Mesendoderm (in vitro differentiated cells): ENCODE data around the gene TNFSF12.

ENCODE experiments used
- DNase-seq: peaks from one replicate; pipeline ENCODE4 v3.0.0; 2013
- H2AK5ac ChIP-seq: 2 replicates; pipeline ENCODE4 v1.6.1; 2013; ENCODE audit warnings: low read length, inconsistent platforms
- H2BK120ac ChIP-seq: 2 replicates; pipeline ENCODE4 v1.6.1; 2013; ENCODE audit warnings: low read depth, mild to moderate bottlenecking, low read length, moderate library complexity, mixed read lengths
- H2BK15ac ChIP-seq: replicated peaks from 2 replicates; pipeline ENCODE4 v1.6.1; 2013; ENCODE audit warnings: low read depth, mild to moderate bottlenecking, moderate library complexity
- H2BK5ac ChIP-seq: 2 replicates; pipeline ENCODE4 v1.6.1; 2013; ENCODE audit warnings: low read length, inconsistent platforms
- H3K18ac ChIP-seq: 2 replicates; pipeline ENCODE4 v1.6.1; 2013; ENCODE audit warnings: mild to moderate bottlenecking, low read length, mixed read lengths
- H3K23ac ChIP-seq: one replicate; pipeline ENCODE4 v1.6.1; 2013; ENCODE audit warnings: low read length
- H3K27ac ChIP-seq: 2 replicates; pipeline ENCODE4 v1.5.1; 2013; ENCODE audit warnings: low read depth, mild to moderate bottlenecking, inconsistent platforms, low read length, moderate library complexity
- H3K27me3 ChIP-seq: 2 replicates; pipeline ENCODE4 v1.6.1; 2013; ENCODE audit warnings: low read length, control low read depth, mild to moderate bottlenecking, inconsistent platforms; ENCODE audit not compliant: insufficient read depth, poor library complexity
- H3K36me3 ChIP-seq: 2 replicates; pipeline ENCODE4 v1.6.1; 2013; ENCODE audit warnings: low read length, inconsistent platforms; ENCODE audit not compliant: control insufficient read depth, insufficient read depth
- H3K4ac ChIP-seq: one replicate; pipeline ENCODE4 v1.6.1; 2013; ENCODE audit warnings: low read depth, mild to moderate bottlenecking, low read length, moderate library complexity
- H3K4me1 ChIP-seq: 2 replicates; pipeline ENCODE4 v1.6.1; 2013; ENCODE audit warnings: low read depth, low read length, inconsistent platforms; ENCODE audit not compliant: control insufficient read depth
- H3K4me2 ChIP-seq: 2 replicates; pipeline ENCODE4 v1.6.1; 2013; ENCODE audit warnings: low read length
- H3K4me3 ChIP-seq: 2 replicates; pipeline ENCODE4 v1.5.1; 2013; ENCODE audit warnings: mild to moderate bottlenecking, low read length
- H3K56ac ChIP-seq: one replicate; pipeline ENCODE4 v1.6.1; 2013; ENCODE audit warnings: low read length
- H3K79me1 ChIP-seq: 2 replicates; pipeline ENCODE4 v1.6.1; 2013; ENCODE audit warnings: low read length, inconsistent platforms
- H3K79me2 ChIP-seq: 2 replicates; pipeline ENCODE4 v1.6.1; 2013; ENCODE audit warnings: mild to moderate bottlenecking, low read length; ENCODE audit not compliant: control insufficient read depth, insufficient read depth
- H3K9ac ChIP-seq: 2 replicates; pipeline ENCODE4 v1.6.1; 2013; ENCODE audit warnings: low read length, inconsistent platforms
- H4K5ac ChIP-seq: one replicate; pipeline ENCODE4 v1.6.1; 2013; ENCODE audit warnings: low read length
- H4K8ac ChIP-seq: one replicate; pipeline ENCODE4 v1.6.1; 2013; ENCODE audit warnings: low read depth, mild to moderate bottlenecking, control low read depth, low read length, moderate library complexity
- WGBS: extraction: QIAGEN DNeasy Blood & Tissue Kit; methylation state at CpG from one replicate; pipeline ENCODE4 v1.1.7; 2013; ENCODE audit warnings: low lambda C conversion rate, missing lambda C conversion rate; ENCODE audit not compliant: insufficient coverage; ENCODE audit errors: extremely low coverage; 5-methylcytosine and 5-hydroxymethylcytosine counted together

TNFSF12 gene

DNA sequence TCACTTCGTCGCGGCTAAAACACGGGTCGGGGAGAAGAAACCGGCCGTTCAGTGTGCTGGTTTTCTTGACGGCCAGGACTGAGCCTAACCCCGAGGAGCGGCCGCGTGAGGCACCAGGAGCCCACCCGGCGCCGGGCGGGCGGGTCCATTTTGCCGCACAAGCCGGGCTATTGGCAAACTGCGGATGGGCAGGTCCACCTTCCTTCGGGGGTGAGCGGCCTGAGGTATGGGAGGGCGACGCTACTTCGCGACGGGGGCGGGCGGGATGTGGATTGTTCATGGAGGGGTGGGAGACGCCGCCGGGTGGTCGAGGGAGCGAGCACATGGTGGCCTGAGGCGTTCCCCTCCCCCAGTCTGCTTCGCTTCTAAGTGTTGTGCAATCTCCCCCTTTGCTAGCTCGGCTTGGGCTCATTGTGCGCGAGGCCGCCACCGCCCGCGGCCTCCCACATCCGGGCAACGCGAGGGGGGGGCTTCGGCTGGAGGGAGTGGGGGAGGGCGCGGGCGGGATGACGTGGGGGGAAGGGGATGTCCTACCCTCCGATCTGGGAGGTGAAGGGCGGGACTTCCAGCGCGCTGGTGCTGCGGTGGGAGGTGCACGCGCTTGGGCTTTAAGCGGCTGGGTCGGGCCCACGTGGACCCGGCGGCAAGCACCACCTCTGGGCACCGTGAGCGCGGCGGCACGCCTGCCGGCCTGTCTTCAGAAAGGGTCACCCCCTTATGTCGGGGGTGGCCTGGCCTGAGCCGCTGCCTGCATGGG, 24.6 kb downstream of the TNFSF12 start:
- H3K4me3 ChIP-seq, result peak overlapping the region; percentile 93
- H3K9ac ChIP-seq, result peak overlapping the region; percentile 99
- peak overlapping the region; percentile 84 for H4K8ac ChIP-seq
- peak overlapping the region; percentile 91 for H3K18ac ChIP-seq
- peaks cover 16% of the 10 kb centered on the region for H3K79me1 ChIP-seq
- peak overlapping the region; percentile 99 for H3K4ac ChIP-seq
- no peak overlapping the region for H2BK120ac ChIP-seq
- peak overlapping the region; percentile 90 for H3K23ac ChIP-seq
- H3K27ac ChIP-seq, result peak overlapping the region; percentile 88
- peak overlapping the region; percentile 91 for H2BK5ac ChIP-seq
- H3K27me3 ChIP-seq, result no peaks in the 10 kb centered on the region
- peaks cover 2% of the 10 kb centered on the region for H3K4me1 ChIP-seq
- DNase-seq, result peak; percentile 97
- no peak overlapping the region for H2BK15ac ChIP-seq
- peak overlapping the region; percentile 23 for H3K4me2 ChIP-seq
- H2AK5ac ChIP-seq, result peak overlapping the region; percentile 84
- H3K79me2 ChIP-seq, result peaks cover 39% of the 10 kb centered on the region
- WGBS, result no CpG with 5 or more reads among the region's 71 CpGs
- H4K5ac ChIP-seq, result no peak overlapping the region
- H3K36me3 ChIP-seq, result peaks cover 40% of the 10 kb centered on the region
- peak overlapping the region; percentile 100 for H3K56ac ChIP-seq

DNA sequence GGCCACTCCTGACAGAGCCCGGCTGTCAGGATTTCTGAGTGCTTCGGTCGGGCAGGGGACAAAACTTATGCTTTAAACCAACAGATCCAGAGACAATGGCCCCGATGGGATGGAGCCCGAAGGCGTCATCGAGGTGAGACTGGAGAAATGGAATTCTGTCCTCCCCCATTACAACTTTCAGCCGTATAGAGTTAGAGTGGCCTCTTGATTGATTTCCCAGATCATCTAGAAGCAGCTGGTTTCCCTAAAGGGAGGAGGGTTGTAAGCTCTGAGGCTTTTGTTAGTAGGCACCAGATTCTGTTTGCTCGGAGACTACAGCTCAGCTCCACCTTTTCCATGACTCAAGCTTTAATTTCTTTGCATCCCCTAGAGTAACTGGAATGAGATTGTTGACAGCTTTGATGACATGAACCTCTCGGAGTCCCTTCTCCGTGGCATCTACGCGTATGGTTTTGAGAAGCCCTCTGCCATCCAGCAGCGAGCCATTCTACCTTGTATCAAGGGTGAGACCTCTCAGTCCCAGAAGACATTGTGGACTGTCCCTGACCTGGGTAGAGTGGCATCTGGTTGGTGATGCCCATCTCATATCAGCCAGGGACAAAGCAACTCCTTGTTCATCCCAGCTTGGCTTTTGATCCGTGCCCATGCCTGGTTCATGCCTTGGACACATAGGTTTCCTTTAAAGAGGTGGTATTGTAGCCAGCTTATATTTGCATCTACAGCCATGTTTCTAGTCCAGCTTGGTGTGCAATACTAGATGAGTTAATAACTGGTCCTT, 25.5 kb downstream of the TNFSF12 start:
- Histone ChIP-seq H2BK120ac (no peak overlapping the region), H3K36me3 (peaks cover 41% of the 10 kb centered on the region), H3K23ac (no peak overlapping the region), H3K79me2 (peaks cover 39% of the 10 kb centered on the region), H3K9ac (peak overlapping the region; percentile 99), H3K4me1 (peaks cover 2% of the 10 kb centered on the region), H3K4me3 (peak overlapping the region; percentile 90), H3K18ac (no peak overlapping the region), H3K4me2 (peak overlapping the region; percentile 23), H3K27ac (no peak overlapping the region), H3K56ac (peak overlapping the region; percentile 100), H3K27me3 (no peaks in the 10 kb centered on the region), H3K79me1 (peaks cover 16% of the 10 kb centered on the region), H2BK15ac (no peak overlapping the region), H2AK5ac (no peak overlapping the region), H2BK5ac (no peak overlapping the region), H3K4ac (no peak overlapping the region), H4K5ac (no peak overlapping the region), H4K8ac (no peak overlapping the region)
- DNase-seq, result no peak
- WGBS, result no CpG with 5 or more reads among the region's 15 CpGs

DNA sequence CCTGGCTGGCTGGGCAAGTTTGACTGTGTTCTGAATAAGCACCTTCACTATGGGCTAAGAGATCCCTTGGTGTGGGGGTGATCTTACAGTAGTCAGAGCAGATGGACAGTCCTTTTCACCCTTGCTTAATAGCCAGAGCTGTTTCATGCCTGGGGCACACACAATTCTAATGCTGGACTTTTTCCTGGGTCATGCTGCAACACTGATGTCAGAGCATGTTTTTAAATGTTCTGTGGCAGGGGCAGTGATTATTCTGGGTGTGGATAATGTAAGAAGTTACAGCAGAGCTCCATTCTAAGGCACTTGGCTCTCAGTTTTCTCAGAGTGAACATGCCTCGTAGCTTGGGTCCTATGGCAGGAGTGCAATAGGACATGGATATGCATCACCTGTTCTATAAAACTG, 26.6 kb downstream of the TNFSF12 start:
- no peak overlapping the region for H3K23ac ChIP-seq
- peaks cover 42% of the 10 kb centered on the region for H3K36me3 ChIP-seq
- WGBS, result no CpG with 5 or more reads among the region's 1 CpG
- H2BK5ac ChIP-seq, result no peak overlapping the region
- H3K27me3 ChIP-seq, result no peaks in the 10 kb centered on the region
- H3K4me2 ChIP-seq, result peak overlapping the region; percentile 23
- peaks cover 15% of the 10 kb centered on the region for H3K79me1 ChIP-seq
- peak overlapping the region; percentile 18 for H3K56ac ChIP-seq
- H2BK120ac ChIP-seq, result no peak overlapping the region
- no peak overlapping the region for H3K4ac ChIP-seq
- no peak overlapping the region for H3K27ac ChIP-seq
- H3K79me2 ChIP-seq, result peaks cover 37% of the 10 kb centered on the region
- DNase-seq, result no peak
- H2BK15ac ChIP-seq, result no peak overlapping the region
- H2AK5ac ChIP-seq, result no peak overlapping the region
- H4K8ac ChIP-seq, result no peak overlapping the region
- no peak overlapping the region for H3K4me3 ChIP-seq
- H3K4me1 ChIP-seq, result peaks cover 2% of the 10 kb centered on the region
- H3K18ac ChIP-seq, result no peak overlapping the region
- H4K5ac ChIP-seq, result no peak overlapping the region
- peak overlapping the region; percentile 99 for H3K9ac ChIP-seq

DNA sequence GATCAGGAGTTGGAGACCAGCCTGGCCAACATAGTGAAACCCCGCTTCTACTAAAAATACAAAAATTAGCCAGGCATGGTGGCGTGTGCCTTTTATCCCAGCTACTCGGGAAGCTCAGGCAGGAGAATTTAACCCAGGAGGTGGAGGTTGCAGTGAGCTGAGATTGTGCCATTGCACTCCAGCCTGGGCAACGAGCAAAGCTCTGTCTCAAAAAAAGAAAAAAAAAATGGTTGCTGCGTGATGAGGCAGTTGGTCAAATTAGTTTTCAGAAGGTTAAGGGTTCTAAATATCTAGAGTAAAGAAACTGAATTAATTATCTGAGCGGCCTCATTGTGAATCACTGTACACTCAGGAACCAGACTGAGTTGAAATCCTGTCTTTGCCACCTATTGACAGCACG, 27.1 kb downstream of the TNFSF12 start:
- Histone ChIP-seq H3K9ac (no peak overlapping the region), H2AK5ac (no peak overlapping the region), H3K36me3 (peaks cover 37% of the 10 kb centered on the region), H3K23ac (no peak overlapping the region), H3K18ac (no peak overlapping the region), H3K4me1 (peaks cover 2% of the 10 kb centered on the region), H3K27ac (no peak overlapping the region), H3K56ac (no peak overlapping the region), H3K4ac (no peak overlapping the region), H2BK120ac (no peak overlapping the region), H4K8ac (no peak overlapping the region), H3K4me3 (no peak overlapping the region), H4K5ac (no peak overlapping the region), H3K27me3 (no peaks in the 10 kb centered on the region), H3K79me2 (peaks cover 36% of the 10 kb centered on the region), H3K79me1 (peaks cover 15% of the 10 kb centered on the region), H3K4me2 (no peak overlapping the region), H2BK15ac (no peak overlapping the region), H2BK5ac (no peak overlapping the region)
- WGBS, result no CpG with 5 or more reads among the region's 7 CpGs
- no peak for DNase-seq

DNA sequence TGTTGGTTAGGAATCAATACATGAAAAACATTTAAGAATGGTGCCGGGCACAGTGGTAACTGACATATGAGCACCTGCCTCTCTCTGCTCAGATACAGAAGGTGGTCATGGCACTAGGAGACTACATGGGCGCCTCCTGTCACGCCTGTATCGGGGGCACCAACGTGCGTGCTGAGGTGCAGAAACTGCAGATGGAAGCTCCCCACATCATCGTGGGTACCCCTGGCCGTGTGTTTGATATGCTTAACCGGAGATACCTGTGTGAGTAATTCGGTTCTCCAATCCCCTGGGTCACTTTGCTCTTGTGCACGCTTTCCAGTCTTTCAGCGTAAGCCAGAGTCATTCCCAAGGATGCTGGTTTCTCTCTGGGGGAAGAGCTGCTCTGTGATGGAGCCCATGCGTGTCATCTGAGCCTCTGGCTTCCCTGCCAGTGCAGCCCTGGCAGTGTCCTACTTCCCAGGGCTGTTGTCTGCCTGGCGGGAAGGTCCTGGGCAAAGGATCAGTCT, 27.6 kb downstream of the TNFSF12 start:
- H2AK5ac ChIP-seq, result no peak overlapping the region
- no peak overlapping the region for H3K9ac ChIP-seq
- peaks cover 15% of the 10 kb centered on the region for H3K79me1 ChIP-seq
- H3K18ac ChIP-seq, result no peak overlapping the region
- H3K36me3 ChIP-seq, result peaks cover 37% of the 10 kb centered on the region
- H3K4ac ChIP-seq, result no peak overlapping the region
- H3K79me2 ChIP-seq, result peaks cover 35% of the 10 kb centered on the region
- no peak overlapping the region for H3K23ac ChIP-seq
- no peaks in the 10 kb centered on the region for H3K27me3 ChIP-seq
- H3K27ac ChIP-seq, result no peak overlapping the region
- no peak overlapping the region for H4K5ac ChIP-seq
- no peak overlapping the region for H2BK15ac ChIP-seq
- no peak overlapping the region for H3K4me3 ChIP-seq
- H2BK5ac ChIP-seq, result no peak overlapping the region
- no peak overlapping the region for H3K4me2 ChIP-seq
- H3K56ac ChIP-seq, result no peak overlapping the region
- H3K4me1 ChIP-seq, result peaks cover 2% of the 10 kb centered on the region
- H2BK120ac ChIP-seq, result no peak overlapping the region
- no peak overlapping the region for H4K8ac ChIP-seq
- no peak for DNase-seq
- no CpG with 5 or more reads among the region's 14 CpGs for WGBS
